HG03280 (cell line): ENCODE measurements around the gene ARMCX6.
A peak's percentile ranks its signal among the peaks of the same experiment; 100 is the strongest.
"Not testable (repeated sequence)": the region's sequence is repeated elsewhere in the genome, so short reads cannot be mapped to it uniquely, and the experiment has no call there.

Experiments used
- ATAC-seq: cut with Tn5 transposase; IDR thresholded peaks from one replicate; pipeline ENCODE4 v1.9.1; 2021; ENCODE audit warnings: mild to moderate bottlenecking, moderate library complexity; ENCODE audit not compliant: unreplicated experiment

ARMCX6 gene

GRCh38 chrX:101617211-101618191 is at the start of gene ARMCX6:
Gene ARMCX6 (minus strand): TSS chrX:101618000. CDS start chrX:101616620, 1,380 bp downstream.
- ATAC-seq: peak; percentile 94

- peak; percentile 74 for ATAC-seq
Observed at GRCh38 chrX:101659601-101660063, 41.8 kb upstream of the ARMCX6 start, which contains the start of gene ARMCX2. Gene ARMCX2 (minus strand): TSS chrX:101659850. CDS start chrX:101657588, 2,262 bp downstream.

- no peak for ATAC-seq
Observed at GRCh38 chrX:101658661-101659491, 41.1 kb upstream of the ARMCX6 start.

GRCh38 chrX:101657495-101657894 is 39.7 kb upstream of the ARMCX6 start:
- ATAC-seq: no peak

- no peak for ATAC-seq
Observed at GRCh38 chrX:101656817-101657216, 39.0 kb upstream of the ARMCX6 start.

GRCh38 chrX:101655534-101655933 is 37.7 kb upstream of the ARMCX6 start:
- no peak for ATAC-seq

GRCh38 chrX:101647716-101648115 is 29.9 kb upstream of the ARMCX6 start:
- ATAC-seq: not testable (repeated sequence)

- no peak for ATAC-seq
Observed at GRCh38 chrX:101642093-101642492, 24.3 kb upstream of the ARMCX6 start.

- no peak for ATAC-seq
Observed at GRCh38 chrX:101639583-101639982, 21.8 kb upstream of the ARMCX6 start.

GRCh38 chrX:101619364-101619763 is 1.6 kb upstream of the ARMCX6 start:
- no peak for ATAC-seq

GRCh38 chrX:101605728-101606127 is 12.1 kb downstream of the ARMCX6 start:
- ATAC-seq: no peak

GRCh38 chrX:101605146-101605545 is 12.7 kb downstream of the ARMCX6 start:
- ATAC-seq: no peak

- ATAC-seq: no peak
Observed at GRCh38 chrX:101602077-101602476, 15.7 kb downstream of the ARMCX6 start.

- not testable (repeated sequence) for ATAC-seq
Observed at GRCh38 chrX:101599592-101599991, 18.2 kb downstream of the ARMCX6 start.

GRCh38 chrX:101595739-101596419 is 21.9 kb downstream of the ARMCX6 start:
- ATAC-seq: peak; percentile 99
